HG03064 (cell line): ENCODE results near the gene GANC.
"Not testable (repeated sequence)": the region's sequence is repeated elsewhere in the genome, so short reads cannot be mapped to it uniquely, and the experiment has no call there.

Experiments
- ATAC-seq: cut with Tn5 transposase; IDR thresholded peaks from one replicate; pipeline ENCODE4 v1.9.1; 2021; ENCODE audit warnings: low read depth; ENCODE audit not compliant: unreplicated experiment

The GANC gene

GRCh38 chr15:42282926-42283325 is 9.9 kb downstream of the GANC start:
- ATAC-seq: no peak

GRCh38 chr15:42283671-42284070 is 10.7 kb downstream of the GANC start:
- no peak for ATAC-seq

GRCh38 chr15:42284551-42284950 is 11.6 kb downstream of the GANC start:
- ATAC-seq: no peak

GRCh38 chr15:42285034-42285433 is 12.0 kb downstream of the GANC start:
- ATAC-seq: no peak

GRCh38 chr15:42286445-42287029 is 13.5 kb downstream of the GANC start:
- ATAC-seq: no peak

- ATAC-seq: no peak
Observed at GRCh38 chr15:42287931-42288330, 14.9 kb downstream of the GANC start.

- ATAC-seq: no peak
Observed at GRCh38 chr15:42289166-42289565, 16.2 kb downstream of the GANC start.

- ATAC-seq: not testable (repeated sequence)
Observed at GRCh38 chr15:42301004-42301403, 28.0 kb downstream of the GANC start.

GRCh38 chr15:42306681-42307080 is 33.7 kb downstream of the GANC start:
- no peak for ATAC-seq

GRCh38 chr15:42313463-42313862 is 40.5 kb downstream of the GANC start:
- no peak for ATAC-seq

GRCh38 chr15:42314818-42315217 is 41.8 kb downstream of the GANC start:
- no peak for ATAC-seq

GRCh38 chr15:42315521-42315920 is 42.5 kb downstream of the GANC start:
- ATAC-seq: no peak

- ATAC-seq: not testable (repeated sequence)
Observed at GRCh38 chr15:42316282-42316805, 43.3 kb downstream of the GANC start.

- no peak for ATAC-seq
Observed at GRCh38 chr15:42319206-42319605, 46.2 kb downstream of the GANC start.

- no peak for ATAC-seq
Observed at GRCh38 chr15:42324308-42324707, 51.3 kb downstream of the GANC start.

GRCh38 chr15:42329161-42329560 is 56.2 kb downstream of the GANC start:
- no peak for ATAC-seq

- ATAC-seq: no peak
Observed at GRCh38 chr15:42329992-42330391, 57.0 kb downstream of the GANC start.

GRCh38 chr15:42331235-42331634 is 58.2 kb downstream of the GANC start:
- no peak for ATAC-seq

- ATAC-seq: no peak
Observed at GRCh38 chr15:42332331-42332730, 59.3 kb downstream of the GANC start.

GRCh38 chr15:42335074-42335473 is 62.1 kb downstream of the GANC start:
- ATAC-seq: no peak

- ATAC-seq: not testable (repeated sequence)
Observed at GRCh38 chr15:42336650-42337049, 63.6 kb downstream of the GANC start.

- ATAC-seq: not testable (repeated sequence)
Observed at GRCh38 chr15:42337104-42337503, 64.1 kb downstream of the GANC start.

GRCh38 chr15:42338500-42338899 is 65.5 kb downstream of the GANC start:
- no peak for ATAC-seq
